Activated T-cell treated with anti-CD3 and anti-CD28 coated beads, Interleukin-2, amount 50 U/mL, for 24 hours (primary cell): ENCODE results near the gene IKBKE.

Source experiments
- DNase-seq: peaks from one replicate; pipeline ENCODE4 v3.0.0-alpha.2; 2020
- H3K27ac Mint-ChIP-seq: 2 replicates; pipeline ENCODE4 v1.8.0; 2020; ENCODE audit warnings: mild to moderate bottlenecking, mixed read lengths
- H3K27me3 Mint-ChIP-seq: 2 replicates; pipeline ENCODE4 v1.8.0; 2020; ENCODE audit warnings: mixed read lengths
- H3K36me3 Mint-ChIP-seq: 2 replicates; pipeline ENCODE4 v1.8.0; 2020; ENCODE audit warnings: low read depth, mixed read lengths
- H3K4me1 Mint-ChIP-seq: 2 replicates; pipeline ENCODE4 v1.8.0; 2020; ENCODE audit warnings: low read depth, mixed read lengths
- H3K4me3 Mint-ChIP-seq: 2 replicates; pipeline ENCODE4 v1.8.0; 2020; ENCODE audit warnings: mild to moderate bottlenecking, moderate library complexity, mixed read lengths
- H3K9me3 Mint-ChIP-seq: 2 replicates; pipeline ENCODE4 v1.8.0; 2020; ENCODE audit warnings: mixed read lengths

Gene IKBKE

DNA sequence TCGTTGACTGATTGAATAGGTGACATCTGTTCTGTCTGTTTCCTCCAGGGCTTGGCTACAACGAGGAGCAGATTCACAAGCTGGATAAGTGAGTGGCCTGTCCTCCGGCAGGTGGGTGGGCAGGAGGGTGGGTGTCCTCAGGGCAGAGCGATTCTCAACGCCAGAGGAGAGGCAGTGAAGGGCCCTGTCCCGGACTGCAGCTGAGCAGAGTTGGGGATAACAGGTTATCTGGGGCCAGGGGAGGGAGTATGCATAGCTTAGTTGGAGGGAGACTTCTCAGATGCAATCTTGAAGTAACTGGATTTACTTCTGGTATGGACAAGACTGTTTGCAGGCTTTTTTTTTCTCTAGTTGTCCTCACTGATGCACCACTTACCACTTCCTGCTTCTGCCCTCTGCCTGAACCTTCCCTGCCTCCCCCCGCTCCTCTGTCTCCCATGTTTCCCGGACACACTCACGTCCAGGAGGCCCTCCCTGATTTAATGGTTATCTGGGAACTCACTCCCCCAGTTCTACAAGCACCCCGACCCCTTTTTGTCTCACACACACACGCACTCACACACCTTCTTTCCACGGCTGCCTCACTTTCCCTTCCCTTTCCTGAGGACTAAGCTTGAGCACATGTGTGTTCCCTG, 20.6 kb downstream of the IKBKE start:
- DNase-seq = no peak
- Mint-ChIP-seq H3K4me3 (no peak overlapping the region), H3K4me1 (peaks cover 2% of the 10 kb centered on the region), H3K27me3 (no peaks in the 10 kb centered on the region), H3K36me3 (peaks cover 83% of the 10 kb centered on the region), H3K27ac (peak overlapping the region; percentile 57), H3K9me3 (no peaks in the 10 kb centered on the region)

DNA sequence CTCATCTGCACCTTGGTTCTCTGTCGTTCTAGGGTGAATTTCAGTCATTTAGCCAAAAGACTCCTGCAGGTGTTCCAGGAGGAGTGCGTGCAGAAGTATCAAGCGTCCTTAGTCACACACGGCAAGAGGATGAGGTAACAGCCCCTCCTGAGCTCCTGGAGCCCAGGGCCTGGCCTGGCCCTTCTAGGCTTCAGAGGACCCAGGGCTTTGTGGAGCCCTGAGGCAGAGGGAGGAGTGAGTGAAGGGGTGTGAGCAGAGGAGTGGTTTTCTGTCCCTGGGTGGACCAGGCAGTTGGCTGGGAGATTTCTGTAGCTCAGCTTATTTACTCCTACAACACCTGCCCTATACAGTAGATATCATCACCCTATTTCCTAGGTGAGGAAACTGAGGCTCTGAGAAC, 21.3 kb downstream of the IKBKE start:
- Mint-ChIP-seq H3K4me1 (peaks cover 9% of the 10 kb centered on the region), H3K27me3 (no peaks in the 10 kb centered on the region), H3K27ac (peak overlapping the region; percentile 57), H3K9me3 (no peaks in the 10 kb centered on the region), H3K4me3 (no peak overlapping the region), H3K36me3 (peaks cover 88% of the 10 kb centered on the region)
- no peak for DNase-seq

- DNase-seq = no peak
- Mint-ChIP-seq H3K27me3 (no peaks in the 10 kb centered on the region), H3K4me1 (peaks cover 10% of the 10 kb centered on the region), H3K4me3 (no peak overlapping the region), H3K27ac (peak overlapping the region; percentile 3), H3K36me3 (peaks cover 88% of the 10 kb centered on the region), H3K9me3 (no peaks in the 10 kb centered on the region)
These were observed 22.3 kb downstream of the IKBKE start for GRCh38 chr1:206492589-206492988.

GRCh38 chr1:206493279-206493678, 23.0 kb downstream of the IKBKE start:
- H3K4me3 Mint-ChIP-seq = no peak overlapping the region
- no peak for DNase-seq
- H3K27ac Mint-ChIP-seq = peak overlapping the region; percentile 59
- peaks cover 85% of the 10 kb centered on the region for H3K36me3 Mint-ChIP-seq
- H3K9me3 Mint-ChIP-seq = no peaks in the 10 kb centered on the region
- H3K27me3 Mint-ChIP-seq = no peaks in the 10 kb centered on the region
- H3K4me1 Mint-ChIP-seq = peaks cover 10% of the 10 kb centered on the region

GRCh38 chr1:206495011-206495461, 24.8 kb downstream of the IKBKE start:
- Mint-ChIP-seq H3K4me1 (peaks cover 10% of the 10 kb centered on the region), H3K27me3 (no peaks in the 10 kb centered on the region), H3K4me3 (no peak overlapping the region), H3K36me3 (peaks cover 87% of the 10 kb centered on the region), H3K27ac (peak overlapping the region; percentile 85), H3K9me3 (no peaks in the 10 kb centered on the region)
- DNase-seq = no peak

- Mint-ChIP-seq H3K4me3 (no peak overlapping the region), H3K27ac (peak overlapping the region; percentile 85), H3K4me1 (peaks cover 10% of the 10 kb centered on the region), H3K9me3 (no peaks in the 10 kb centered on the region), H3K27me3 (no peaks in the 10 kb centered on the region), H3K36me3 (peaks cover 82% of the 10 kb centered on the region)
- DNase-seq = no peak
These were observed 25.3 kb downstream of the IKBKE start for GRCh38 chr1:206495493-206496046.

GRCh38 chr1:206496131-206496793, 26.0 kb downstream of the IKBKE start:
- Mint-ChIP-seq H3K9me3 (no peaks in the 10 kb centered on the region), H3K27me3 (no peaks in the 10 kb centered on the region), H3K4me1 (peaks cover 14% of the 10 kb centered on the region), H3K4me3 (no peak overlapping the region), H3K36me3 (peaks cover 75% of the 10 kb centered on the region), H3K27ac (peak overlapping the region; percentile 85)
- DNase-seq = no peak

DNA sequence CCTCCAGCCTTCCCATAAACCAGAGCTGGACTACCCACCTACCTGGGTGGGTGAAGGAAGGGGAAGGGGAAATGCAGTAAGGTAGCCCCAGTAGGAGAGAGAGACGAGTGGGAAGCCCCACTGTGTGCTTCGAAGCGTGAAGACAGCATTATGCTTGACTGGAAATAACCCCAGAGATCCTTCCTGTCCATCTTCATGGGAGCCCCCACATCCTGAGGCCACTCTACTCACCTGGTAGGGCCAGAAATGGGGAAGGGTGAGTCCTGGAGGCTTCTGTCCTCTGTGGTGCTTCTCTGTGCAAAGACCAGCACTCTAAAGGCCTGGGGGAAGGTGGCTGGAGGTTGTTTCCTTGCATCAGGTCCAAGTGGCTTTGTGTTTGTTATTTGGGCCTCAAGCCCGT, 27.1 kb downstream of the IKBKE start:
- no peak overlapping the region for H3K4me3 Mint-ChIP-seq
- no peaks in the 10 kb centered on the region for H3K9me3 Mint-ChIP-seq
- no peak for DNase-seq
- H3K36me3 Mint-ChIP-seq = peaks cover 64% of the 10 kb centered on the region
- peaks cover 22% of the 10 kb centered on the region for H3K4me1 Mint-ChIP-seq
- peak overlapping the region; percentile 85 for H3K27ac Mint-ChIP-seq
- H3K27me3 Mint-ChIP-seq = no peaks in the 10 kb centered on the region

DNA sequence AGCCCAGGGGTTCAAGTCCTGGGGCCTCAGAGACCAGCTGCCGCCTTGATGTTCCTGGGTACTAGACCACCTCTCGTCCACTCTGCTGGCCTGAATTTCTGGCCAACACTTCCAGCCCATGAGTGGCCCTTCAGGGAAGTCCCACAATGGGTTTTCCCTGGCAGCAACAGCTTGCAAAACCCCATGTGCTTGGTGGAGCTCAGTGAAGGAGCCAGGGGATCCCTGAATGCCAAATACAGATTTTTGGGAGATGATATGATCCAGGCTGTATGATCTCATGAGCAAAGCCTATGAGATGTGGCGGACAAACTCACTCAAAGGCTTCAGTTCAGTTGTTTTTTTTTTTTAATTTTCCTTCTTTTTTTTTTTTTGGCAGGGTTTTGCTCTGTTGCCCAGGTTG, 27.5 kb downstream of the IKBKE start:
- Mint-ChIP-seq H3K27me3 (no peaks in the 10 kb centered on the region), H3K27ac (peak overlapping the region; percentile 52), H3K36me3 (peaks cover 60% of the 10 kb centered on the region), H3K9me3 (no peaks in the 10 kb centered on the region), H3K4me3 (no peak overlapping the region), H3K4me1 (peaks cover 25% of the 10 kb centered on the region)
- DNase-seq = no peak

DNA sequence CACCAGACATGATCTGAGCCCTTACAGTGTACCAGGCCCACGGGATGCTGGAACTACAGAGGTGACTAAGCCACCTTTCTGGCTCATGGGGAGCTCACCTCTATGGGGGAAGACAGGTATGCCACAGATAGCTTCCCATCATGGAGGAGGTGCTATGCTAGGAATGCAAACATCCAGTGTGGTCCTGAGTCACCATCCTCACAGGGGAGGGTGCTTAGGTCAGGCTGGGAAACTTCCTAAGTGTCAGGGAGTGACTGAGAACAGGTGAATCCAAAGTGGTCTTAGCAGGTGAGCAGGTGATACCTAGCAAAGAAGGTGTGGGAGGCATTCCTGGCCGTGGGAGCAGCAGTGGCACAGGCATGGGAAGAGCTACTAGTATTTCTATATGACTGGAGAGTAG, 28.4 kb downstream of the IKBKE start:
- Mint-ChIP-seq H3K4me1 (peaks cover 33% of the 10 kb centered on the region), H3K36me3 (peaks cover 51% of the 10 kb centered on the region), H3K27me3 (no peaks in the 10 kb centered on the region), H3K9me3 (no peaks in the 10 kb centered on the region), H3K27ac (peak overlapping the region; percentile 76), H3K4me3 (no peak overlapping the region)
- no peak for DNase-seq

DNA sequence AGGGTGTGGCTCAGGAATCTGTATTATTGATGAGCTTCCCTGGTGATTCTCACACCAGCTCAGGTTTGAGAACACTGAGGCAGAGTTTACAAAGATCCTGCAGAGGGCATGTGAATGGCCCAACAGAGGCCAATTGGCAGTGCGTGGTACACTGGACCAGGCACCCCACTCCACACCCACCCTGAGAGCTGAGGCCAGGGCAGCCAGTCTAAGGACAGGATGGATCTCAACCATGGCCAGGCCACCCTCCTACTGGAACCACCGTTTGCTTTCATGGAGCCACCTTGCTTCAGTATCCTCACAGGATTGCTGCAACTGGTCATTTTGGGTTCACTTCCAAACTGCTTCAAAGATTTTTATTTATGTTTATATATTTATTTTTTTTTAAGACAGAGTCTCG, 29.8 kb downstream of the IKBKE start:
- H3K27me3 Mint-ChIP-seq = no peaks in the 10 kb centered on the region
- peaks cover 41% of the 10 kb centered on the region for H3K36me3 Mint-ChIP-seq
- H3K4me1 Mint-ChIP-seq = peaks cover 47% of the 10 kb centered on the region
- H3K4me3 Mint-ChIP-seq = no peak overlapping the region
- no peaks in the 10 kb centered on the region for H3K9me3 Mint-ChIP-seq
- H3K27ac Mint-ChIP-seq = no peak overlapping the region
- DNase-seq = no peak

DNA sequence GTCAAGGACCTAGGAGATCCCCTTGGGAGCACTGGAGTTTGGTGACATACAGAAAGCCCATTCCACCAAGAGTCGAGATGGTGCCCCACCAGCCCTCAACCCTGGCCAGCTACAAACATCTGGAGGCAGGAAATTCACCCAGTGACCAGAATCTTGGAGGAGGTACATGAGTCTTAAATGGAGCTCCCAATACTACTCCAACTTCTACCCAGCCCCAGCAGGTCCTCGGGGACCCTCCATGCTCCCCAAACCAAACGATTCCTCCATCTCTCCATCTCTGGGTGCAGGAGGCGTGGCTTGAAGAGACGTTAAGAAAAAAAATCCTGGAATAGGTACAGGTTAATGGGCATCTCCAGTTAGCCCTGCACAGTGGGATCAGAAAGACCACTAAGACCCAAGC, 31.6 kb downstream of the IKBKE start:
- Mint-ChIP-seq H3K9me3 (no peaks in the 10 kb centered on the region), H3K36me3 (peaks cover 22% of the 10 kb centered on the region), H3K4me3 (no peak overlapping the region), H3K27ac (no peak overlapping the region), H3K4me1 (peaks cover 55% of the 10 kb centered on the region), H3K27me3 (peaks cover 11% of the 10 kb centered on the region)
- no peak for DNase-seq

DNA sequence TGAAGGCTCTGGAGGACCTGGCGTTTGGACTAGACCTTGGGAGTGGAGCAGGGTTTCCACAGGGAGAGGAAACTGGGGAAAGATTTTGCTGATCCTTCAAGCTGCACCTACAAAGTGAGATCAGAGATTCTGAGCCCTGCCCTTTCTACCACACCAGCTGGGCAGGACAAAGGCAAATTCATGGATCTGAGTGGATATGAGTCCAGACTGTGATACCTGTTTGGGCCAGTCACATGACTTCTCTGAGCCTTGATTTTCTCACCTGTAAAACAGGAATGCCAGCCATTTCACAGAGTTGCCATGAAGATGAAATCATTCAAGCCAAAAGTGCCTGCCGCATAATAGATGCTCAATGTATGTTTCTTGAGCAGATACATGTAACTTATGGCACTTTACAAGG, 32.1 kb downstream of the IKBKE start:
- peaks cover 18% of the 10 kb centered on the region for H3K36me3 Mint-ChIP-seq
- peaks cover 57% of the 10 kb centered on the region for H3K4me1 Mint-ChIP-seq
- DNase-seq = no peak
- no peak overlapping the region for H3K27ac Mint-ChIP-seq
- no peak overlapping the region for H3K4me3 Mint-ChIP-seq
- H3K27me3 Mint-ChIP-seq = peaks cover 12% of the 10 kb centered on the region
- H3K9me3 Mint-ChIP-seq = no peaks in the 10 kb centered on the region

GRCh38 chr1:206502812-206503211, 32.5 kb downstream of the IKBKE start:
- Mint-ChIP-seq H3K27ac (no peak overlapping the region), H3K4me3 (no peak overlapping the region), H3K27me3 (peaks cover 12% of the 10 kb centered on the region), H3K9me3 (no peaks in the 10 kb centered on the region), H3K36me3 (peaks cover 18% of the 10 kb centered on the region), H3K4me1 (peaks cover 57% of the 10 kb centered on the region)
- DNase-seq = no peak
